Inferior parietal cortex (tissue), 1 donor: ENCODE data around the gene IL19.
"Not testable (repeated sequence)": the region's sequence is repeated elsewhere in the genome, so short reads cannot be mapped to it uniquely, and the experiment has no call there.

Experiments used
- DNase-seq: peaks from one replicate; pipeline ENCODE4 v3.0.0-alpha.2; 2016; ENCODE audit errors: extremely low spot score

IL19 gene

DNA sequence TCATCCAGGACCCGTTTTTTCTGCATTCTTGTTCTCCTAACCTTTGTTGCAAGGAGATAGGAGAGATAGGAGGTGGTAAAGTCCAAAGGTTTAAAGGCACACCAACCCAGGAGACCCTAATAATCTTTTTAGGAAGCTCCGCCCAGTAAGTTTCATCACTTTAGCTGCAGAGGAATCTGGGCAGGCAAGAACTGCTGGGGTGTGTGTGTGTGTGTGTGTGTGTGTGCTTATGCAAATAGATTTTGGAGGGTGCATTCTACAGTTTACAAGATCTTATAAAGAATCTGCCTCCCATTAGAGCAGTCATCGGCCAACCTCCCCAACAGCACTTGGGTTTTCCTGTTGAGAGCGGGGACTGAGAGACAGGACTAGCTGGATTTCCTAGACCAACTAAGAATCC is 5.7 kb downstream of the IL19 start:
- no peak for DNase-seq

DNA sequence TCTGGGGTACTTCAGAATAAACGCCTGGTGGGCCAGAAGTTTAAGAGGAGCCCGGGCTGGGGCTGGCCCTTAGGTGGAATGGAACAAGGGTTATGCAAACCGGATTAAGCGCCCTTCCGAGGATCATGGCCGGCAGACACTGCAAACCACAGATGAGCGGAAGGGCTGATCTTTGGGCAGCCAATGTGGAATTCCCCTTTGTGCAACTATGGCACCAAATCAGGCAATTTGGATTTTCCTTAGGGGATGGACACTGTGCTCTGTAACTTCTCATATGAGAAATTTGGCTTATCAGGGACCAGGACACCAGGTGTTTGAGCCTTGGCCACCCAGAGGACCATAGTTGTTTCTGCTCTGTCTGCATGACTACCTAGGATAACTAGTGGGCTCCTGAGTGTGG is 7.5 kb downstream of the IL19 start:
- DNase-seq = no peak

DNA sequence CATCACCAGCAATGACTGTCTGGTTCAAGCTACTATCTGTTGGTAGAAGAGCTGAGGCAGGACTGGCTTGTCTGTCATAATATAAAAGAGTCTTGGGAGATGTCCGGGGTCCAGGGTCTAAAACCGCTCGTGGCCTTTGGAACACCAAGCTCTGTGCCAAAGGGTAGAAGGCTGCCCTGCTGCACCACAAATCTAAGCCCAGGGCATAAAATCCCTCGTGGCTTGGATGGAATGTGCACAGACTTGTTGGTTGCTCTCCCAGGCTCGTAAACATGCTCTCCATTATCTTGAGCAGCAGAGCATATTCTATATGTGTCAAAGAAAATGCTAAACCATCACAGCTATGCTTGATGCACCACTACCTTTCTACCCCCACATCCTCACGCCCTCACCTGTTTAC is 8.3 kb downstream of the IL19 start:
- not testable (repeated sequence) for DNase-seq

DNA sequence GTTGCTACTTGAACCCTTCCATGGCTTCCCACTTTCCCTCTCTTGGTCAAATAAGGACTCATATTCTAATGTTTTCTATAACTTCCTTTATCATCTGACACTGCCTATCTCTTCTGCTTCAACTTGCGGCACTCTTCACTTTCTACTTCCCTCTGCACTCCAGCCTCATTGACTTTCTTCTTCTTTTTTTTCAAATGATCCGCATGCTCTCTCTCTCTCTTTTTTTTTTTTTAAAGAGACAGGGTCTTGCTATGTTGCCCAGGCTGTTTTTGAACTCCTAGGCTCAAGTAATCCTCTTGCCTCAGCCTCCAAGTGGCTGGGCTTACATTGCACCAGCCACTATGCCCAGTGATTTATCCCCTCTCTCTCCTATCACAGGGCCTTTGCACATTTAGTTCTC is 9.1 kb downstream of the IL19 start:
- no peak for DNase-seq

DNA sequence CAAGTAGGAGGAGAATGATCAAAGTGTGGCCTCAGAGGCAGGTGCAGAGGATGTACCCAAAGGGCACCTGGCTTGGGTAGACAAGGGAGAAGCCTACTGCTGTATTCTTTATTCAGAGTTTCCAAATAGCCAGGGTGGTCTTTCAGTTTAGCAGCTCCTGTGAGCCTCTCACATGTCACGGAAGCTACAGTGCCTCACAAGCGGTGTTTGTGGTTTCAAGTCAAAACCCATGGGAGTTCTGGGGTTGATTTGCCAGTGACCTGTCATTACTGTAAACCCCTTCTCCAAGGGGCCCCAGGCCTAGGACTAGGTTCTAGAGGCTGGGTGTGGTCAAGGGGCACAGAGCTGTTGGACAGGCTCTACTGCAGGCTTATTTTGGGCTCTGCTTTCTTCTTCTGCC is 11.9 kb downstream of the IL19 start:
- DNase-seq = no peak

DNA sequence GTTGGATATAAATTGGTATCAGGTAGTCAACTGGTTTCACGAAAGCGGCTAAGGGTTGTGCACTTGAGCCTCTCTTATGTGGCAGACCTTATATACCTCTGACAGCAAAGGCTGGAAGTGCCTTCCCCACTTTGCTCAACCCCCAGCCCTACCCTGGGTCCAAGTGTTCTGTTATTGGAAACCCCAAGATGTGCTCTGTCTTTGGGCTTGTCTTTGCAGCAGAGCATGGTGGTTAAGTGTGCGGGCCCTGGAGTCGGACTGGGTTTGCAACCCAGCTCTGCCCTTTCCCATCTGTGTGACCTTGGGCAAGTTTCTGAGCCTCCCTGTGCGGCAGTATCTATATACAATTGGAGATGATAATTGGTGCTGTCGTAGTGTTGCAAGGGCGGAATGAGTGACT is 12.9 kb downstream of the IL19 start:
- no peak for DNase-seq

DNA sequence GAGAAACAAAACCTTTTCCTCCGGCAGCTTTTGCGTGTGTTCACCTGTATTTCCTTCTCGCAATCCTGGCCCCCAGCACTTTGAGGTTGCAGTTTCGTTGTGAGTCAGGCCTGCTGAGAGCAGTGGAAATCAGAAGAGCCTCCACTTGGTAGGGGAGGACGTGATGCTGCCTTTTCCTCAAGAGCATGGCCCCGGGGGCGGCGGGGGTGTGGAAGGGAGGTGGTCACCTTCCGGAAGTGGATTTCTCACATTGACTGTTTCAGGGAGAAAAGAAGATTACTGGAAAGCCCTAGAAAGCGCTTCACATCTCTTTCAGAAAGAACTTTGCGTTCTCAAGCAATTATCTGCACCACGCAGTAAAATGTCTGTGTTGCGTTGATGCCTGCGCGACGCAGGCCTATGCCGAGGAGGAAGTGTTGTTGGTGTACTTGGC is 13.9 kb downstream of the IL19 start:
- no peak for DNase-seq

DNA sequence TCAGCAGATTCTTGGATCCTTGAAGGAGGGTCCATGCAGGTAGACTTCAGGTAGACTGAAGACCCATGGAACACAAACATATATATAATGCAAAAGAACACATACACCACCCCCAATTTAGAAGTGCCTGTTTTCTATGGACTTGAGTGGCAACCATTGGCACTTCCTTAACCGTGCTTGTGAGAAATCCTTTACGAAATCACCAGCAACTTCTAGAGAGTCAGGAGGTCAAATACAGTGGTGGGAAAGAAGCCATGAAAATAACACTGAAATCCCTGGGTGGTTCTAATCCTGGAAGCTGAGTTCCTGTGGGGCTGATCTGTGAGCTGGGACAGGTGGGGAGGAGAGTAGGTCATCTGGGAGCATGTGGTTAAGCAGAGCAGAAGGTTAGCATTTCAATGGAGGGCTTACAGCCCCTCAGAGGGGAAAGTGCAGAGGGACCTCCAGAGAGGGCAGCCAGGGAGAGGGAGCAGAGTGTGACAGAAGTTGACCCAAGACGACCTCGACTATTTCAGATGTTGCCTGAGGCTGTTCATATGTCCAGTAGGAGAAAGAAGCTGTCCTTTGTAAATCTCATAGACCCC is 14.7 kb downstream of the IL19 start:
- no peak for DNase-seq

DNA sequence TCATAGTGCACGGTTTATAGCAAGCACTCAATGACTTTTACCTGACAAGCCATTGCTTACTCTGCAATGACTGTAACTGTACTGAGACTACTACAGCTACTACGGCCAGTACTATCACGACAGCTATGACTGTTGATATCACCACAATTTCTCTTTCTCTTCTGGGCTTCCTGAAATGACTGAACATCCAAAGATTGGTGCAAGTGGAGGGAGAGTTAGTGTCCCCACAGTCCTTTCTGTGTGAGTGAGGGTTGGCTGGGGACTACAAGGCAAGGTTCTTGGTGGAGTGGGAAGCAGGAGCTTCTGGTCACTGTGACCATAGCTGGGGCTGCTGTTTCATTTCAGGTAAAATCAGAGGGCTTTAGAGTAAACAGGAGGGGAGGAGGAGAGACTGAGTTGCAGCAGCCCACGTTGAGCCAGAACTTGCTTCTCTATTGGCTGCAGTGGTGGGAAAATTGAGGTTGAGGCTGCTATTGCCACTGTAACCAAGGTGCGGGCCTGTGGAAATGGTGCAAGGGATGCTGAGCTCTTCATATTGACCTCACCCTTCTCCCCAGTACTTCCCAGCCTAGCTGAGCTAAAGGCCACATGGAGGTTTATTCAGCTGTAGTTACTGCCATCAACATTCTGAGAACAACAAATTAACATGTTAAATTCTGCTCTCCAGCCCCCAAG is 15.8 kb downstream of the IL19 start:
- DNase-seq = no peak

DNA sequence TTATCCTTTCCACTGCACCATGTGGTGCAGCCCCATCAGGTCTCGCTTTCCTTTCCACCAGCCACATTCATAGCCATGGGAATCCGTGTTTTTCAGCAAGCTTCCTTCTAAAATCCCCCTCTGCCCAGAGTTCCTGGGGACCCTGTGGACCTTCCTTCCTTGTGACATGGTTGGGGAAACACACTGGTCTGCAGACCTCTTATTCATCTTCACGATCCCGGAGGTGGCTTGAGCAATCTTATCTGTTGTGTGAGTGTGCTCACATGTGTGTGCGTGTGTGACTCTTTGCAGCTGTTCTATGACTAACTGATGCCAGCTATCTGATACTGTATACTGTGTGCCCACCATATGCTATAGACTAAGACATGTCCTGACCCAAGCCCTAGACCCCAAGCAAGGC is 17.3 kb downstream of the IL19 start:
- DNase-seq = no peak

DNA sequence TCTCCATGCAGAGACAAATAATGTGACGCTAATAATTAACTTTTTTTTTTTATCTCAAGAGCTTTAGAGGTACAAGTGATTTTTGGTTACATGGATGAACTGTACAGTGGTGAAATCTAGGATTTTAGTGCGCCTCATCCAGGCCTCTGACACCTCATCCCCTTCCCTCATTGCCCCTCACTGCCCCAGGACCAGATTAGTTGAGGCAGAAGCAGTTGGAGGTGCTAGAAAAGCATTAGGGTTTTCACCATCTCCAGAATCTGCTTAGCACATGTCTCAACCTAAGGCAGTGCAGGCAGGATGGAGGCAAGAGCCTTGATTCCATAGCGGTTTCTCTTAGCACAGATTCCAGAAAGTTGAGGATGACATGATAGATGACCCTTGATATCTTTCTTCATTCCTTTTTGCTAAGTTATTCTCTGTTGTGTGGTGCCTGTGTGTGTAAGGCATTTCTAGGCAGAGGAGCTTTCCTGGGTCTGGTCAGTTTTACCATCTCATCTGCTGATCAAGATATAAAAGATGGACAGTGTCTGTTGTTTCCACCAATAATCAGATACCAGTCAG is 18.0 kb downstream of the IL19 start:
- no peak for DNase-seq

DNA sequence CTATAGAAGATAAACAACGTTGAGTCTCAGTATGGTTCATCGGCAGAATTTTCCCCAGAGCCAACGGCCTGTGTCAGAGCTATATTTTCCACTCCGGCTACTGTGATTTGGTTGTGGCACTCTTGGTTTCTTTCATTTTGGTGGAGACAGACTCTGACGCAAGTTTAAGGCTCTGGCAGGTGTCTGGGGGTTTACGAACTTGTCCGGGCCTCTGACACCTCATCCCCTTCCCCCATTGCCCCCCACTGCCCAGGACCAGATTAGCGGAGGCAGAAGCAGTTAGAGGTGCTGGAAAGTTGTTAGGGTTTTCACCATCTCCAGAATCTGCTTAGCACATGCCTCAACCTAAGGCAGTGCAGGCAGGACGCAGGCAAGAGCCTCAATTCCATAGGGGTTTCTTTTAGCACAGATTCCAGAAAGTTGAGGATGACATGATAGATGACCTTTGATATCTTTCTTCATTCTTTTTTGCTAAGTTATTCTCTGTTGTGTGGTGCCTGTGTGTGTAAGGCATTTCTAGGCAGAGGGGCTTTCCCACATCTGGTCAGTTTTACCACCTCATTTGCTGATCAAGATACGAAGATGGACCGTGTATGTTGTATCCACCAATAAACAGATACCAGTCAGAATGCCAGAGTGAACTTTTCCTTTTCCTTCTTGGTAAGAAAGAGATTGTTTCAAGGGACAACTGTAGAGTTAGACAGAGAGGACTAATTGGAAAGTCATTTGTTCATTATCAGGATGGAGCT is 20.1 kb downstream of the IL19 start:
- no peak for DNase-seq

DNA sequence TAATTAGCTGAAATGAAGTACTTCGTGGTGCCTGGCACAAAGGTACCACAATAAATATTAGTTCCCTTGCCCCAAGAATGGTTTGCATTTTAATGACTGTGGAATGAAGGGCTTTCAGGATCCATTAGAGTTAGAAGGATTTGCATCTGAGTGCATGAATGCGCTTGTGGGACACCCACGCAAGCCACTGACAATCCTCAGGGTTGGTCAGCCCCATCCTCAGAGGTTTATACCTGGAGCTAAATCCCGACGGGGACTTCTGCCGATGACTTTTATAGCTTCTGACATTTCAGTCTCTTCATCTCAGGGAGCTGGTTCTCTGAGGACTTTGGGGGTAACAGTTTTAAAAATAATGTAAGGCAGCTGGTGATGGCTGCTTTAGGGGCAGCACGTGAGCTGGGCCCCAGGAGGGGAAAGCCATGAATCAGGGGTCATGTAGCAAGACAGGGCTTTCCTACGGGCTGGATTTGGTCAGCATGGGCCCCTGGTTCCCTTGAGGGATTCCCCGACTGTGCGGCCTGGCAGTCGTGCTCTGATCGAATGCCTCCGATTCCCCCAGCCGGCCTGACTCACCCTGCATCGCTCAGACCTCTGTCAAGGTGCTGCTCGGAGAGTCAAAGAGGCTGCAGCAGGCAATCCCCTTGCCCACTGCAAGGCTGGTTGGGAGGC is 22.5 kb downstream of the IL19 start:
- no peak for DNase-seq

DNA sequence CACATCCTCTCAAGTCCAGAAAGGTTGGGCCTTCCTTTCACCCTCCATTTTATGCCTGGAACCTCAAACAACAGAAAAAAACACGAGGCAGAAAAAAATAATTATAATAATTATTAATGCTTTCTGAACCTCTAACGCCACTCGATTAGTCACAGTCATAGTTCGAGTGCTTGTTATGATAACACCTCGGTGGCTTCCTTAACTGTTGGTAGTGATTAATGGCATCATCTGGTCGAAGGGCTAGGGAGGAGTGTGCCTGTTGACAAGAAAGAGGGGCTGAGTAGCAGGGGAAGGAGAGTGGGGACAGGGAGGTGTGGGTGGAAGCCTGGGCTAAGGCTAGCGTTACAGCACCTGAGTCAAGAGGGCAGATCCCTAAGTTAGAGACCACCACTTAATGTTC is 23.0 kb downstream of the IL19 start:
- DNase-seq = no peak

DNA sequence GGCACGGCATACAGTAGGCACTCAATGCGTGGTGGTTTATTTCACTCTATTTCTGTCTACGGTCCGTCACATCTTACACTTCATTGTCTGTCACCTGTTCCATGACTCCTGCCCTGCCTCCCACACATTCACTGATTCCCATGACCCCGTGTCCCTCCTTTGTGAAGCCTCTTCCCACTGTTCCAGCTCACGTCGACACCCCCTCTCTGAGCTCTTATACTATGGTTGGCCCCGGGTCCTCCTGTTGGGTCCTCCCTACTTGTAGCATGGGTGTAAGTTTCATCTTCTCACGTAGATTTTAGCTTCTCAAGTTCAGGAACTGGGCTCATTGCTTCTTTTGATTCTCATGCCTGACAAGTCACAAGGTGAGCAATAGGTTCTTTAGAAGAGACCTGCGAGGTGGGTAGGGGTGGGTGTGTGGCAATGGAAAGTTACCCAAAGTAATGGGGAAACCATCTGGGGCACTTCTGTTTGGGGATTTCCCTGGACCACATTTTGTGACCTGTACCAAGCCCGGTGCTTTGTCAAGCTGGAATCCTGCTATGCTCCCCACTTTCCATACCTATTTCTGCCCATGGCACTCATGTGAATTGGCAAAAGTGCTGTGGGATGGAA is 23.8 kb downstream of the IL19 start:
- DNase-seq = no peak

DNA sequence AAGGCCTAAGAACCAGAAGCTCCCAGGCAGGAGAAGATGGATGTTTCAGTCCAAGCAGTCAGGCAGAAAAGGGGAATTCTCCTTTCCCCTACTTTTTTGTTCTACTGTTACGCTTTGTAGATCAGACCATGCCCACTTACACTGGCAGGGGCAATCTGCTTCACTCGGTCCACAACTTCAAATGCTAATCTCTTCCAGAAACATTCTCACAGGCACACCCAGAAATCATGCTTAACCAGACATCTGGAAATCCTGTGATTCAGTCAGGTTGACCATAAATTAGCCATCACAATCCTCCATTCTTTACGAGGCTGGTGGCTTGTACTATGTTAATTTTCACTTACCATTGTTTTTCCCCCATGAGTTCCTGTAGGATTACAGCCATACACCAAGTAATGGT is 25.5 kb downstream of the IL19 start:
- DNase-seq = no peak

DNA sequence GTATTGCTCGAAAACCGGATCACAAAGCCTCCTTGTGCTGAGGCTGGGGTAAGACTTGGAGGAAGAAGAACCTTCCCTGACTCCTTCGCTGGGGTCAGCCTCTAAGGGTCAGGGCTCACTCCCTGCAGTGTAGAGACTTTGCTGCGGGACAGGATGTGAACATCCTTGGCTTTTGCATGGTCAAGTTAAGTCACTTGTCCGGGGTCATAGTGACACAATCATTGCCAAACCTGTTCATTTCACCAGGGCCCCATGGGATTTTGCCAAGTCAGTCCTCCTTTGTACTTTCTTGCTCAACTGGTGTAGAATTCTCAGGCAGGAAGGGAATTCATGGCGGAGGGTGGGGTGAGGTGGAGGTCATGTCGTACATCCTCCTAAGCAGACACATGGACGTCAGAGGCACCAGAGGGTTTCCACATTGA is 26.4 kb downstream of the IL19 start:
- DNase-seq = no peak

DNA sequence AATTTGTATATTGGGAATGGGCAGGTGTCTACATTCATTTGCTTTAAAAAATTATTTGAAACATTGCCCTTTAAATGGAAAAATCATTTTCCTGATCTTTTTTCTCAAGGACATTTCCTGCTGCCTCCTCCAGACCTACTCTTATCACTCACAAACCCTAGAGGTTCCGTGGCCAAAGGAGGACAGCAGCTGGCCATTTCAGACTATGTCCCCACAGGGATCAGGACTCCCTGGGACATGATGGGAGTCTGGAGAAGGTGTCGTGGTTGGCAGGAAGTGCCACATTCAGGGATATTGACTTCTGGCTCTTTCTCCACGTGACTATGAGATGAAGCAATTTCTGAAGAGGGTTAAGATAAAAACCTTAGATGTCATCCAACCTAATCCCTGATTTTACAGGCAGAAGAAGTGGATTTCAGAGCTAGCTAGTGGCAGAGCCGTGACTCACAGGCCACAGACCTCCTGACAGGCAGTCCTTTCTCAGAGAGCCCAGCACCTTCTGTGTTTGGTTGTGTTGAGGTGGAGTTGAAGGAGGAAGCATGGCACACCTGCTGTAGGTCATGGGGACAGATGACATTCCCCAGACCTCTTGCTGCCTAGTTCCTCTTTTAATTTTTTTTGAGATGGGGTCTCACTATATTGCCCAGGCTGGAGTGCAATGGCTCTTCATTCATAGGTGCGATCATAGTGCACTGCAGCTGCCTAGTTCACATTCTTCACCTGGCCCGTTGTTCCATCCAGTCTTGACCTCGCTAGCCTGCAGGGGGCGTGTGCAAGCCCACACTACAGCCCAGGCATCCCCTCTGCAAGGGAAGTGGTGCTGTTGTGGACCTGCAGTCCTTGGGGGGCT is 27.2 kb downstream of the IL19 start:
- DNase-seq = no peak

DNA sequence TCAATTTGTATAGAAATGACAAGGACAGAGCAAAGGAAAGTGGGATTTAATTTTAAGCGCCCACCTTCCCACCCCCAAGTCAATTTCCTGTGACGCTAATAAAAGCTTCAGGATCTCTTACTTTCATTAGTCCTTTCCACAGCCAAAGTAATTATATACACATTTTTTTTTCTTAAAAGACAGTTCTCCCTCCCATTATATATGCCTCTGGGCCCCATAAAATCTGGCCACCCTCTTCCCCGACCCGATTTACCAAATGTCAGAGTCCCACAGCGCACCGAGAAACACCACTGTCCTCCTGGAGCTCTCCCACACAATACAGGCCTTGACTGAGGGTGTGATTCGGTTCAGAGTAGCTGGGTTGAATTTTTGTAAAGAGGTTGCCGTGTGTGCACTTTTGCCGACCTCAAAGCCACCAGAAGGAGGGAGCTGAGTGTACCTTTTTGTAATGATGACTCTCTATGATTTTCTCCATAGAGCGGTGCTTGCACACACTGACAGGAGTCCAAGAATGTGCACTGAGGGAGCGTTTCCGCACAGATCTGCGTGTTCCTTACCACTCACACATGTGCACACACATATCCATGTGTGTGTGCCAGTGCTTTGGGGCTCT is 27.9 kb downstream of the IL19 start:
- no peak for DNase-seq

DNA sequence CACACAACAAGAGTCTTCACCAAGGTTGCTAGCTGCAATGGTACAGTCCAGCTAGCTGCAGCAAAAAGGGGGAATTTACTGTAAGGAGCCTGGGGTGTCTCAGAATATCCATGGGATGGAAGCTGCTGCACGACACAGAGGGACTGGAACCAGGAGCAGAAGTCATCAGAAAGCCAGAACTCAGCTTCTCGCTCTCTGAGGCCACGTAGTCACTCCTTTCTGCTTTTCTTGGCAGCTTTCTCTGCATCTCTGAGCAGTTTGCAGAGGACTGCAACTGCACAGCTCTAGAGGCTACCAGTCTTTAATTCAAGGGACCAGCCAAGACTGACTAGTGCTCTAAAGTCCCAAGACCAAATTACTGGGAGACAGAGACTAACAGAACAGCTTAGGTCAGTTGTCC is 28.7 kb downstream of the IL19 start:
- DNase-seq = no peak

DNA sequence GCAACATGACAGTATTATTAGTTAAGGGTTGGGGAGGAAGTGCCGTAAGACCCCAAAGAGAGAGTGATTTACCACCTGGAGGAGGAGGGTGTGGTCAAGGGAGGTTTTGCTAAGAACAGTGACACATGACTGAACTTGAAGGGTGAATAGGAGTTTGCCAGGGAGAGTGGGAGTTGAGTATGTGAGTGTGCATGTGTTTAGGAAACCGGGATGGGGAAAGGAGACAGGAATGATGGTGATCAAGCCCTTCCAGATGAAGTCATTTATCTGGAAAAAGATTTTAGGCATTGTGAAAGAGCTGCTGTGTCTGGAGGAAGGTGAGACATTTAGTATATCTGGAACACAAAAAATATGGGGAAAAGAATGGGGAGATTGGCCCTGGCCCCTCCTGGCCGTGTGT is 29.8 kb downstream of the IL19 start:
- DNase-seq = no peak
